Lung microvascular endothelial cell (primary cell): ENCODE results near the gene HSPA14. TPM values are rescaled to one million over a fixed set of nuclear protein-coding genes. Genes with fewer than 3 reads are reported as not detected.
A peak's percentile ranks its signal among the peaks of the same experiment; 100 is the strongest.
"Not testable (repeated sequence)": the region's sequence is repeated elsewhere in the genome, so short reads cannot be mapped to it uniquely, and the experiment has no call there.

ENCODE experiments used
- DNase-seq, 2 donors: peaks; one replicate each; pipeline versions ENCODE4 v3.0.0 to v3.0.0-alpha.2; 2010; ENCODE audit warnings: low read depth in 2 of 2
- total RNA-seq: library from RNA; depleted of rRNA; stranded (reverse); fragments of >200 nt; gene quantifications from 2 replicates; pipeline ENCODE4 v1.2.1, GENCODE V29; 2014

Gene HSPA14, protein sequence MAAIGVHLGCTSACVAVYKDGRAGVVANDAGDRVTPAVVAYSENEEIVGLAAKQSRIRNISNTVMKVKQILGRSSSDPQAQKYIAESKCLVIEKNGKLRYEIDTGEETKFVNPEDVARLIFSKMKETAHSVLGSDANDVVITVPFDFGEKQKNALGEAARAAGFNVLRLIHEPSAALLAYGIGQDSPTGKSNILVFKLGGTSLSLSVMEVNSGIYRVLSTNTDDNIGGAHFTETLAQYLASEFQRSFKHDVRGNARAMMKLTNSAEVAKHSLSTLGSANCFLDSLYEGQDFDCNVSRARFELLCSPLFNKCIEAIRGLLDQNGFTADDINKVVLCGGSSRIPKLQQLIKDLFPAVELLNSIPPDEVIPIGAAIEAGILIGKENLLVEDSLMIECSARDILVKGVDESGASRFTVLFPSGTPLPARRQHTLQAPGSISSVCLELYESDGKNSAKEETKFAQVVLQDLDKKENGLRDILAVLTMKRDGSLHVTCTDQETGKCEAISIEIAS
- total RNA-seq = 8.7 and 10.0 TPM in 2 replicates

DNA sequence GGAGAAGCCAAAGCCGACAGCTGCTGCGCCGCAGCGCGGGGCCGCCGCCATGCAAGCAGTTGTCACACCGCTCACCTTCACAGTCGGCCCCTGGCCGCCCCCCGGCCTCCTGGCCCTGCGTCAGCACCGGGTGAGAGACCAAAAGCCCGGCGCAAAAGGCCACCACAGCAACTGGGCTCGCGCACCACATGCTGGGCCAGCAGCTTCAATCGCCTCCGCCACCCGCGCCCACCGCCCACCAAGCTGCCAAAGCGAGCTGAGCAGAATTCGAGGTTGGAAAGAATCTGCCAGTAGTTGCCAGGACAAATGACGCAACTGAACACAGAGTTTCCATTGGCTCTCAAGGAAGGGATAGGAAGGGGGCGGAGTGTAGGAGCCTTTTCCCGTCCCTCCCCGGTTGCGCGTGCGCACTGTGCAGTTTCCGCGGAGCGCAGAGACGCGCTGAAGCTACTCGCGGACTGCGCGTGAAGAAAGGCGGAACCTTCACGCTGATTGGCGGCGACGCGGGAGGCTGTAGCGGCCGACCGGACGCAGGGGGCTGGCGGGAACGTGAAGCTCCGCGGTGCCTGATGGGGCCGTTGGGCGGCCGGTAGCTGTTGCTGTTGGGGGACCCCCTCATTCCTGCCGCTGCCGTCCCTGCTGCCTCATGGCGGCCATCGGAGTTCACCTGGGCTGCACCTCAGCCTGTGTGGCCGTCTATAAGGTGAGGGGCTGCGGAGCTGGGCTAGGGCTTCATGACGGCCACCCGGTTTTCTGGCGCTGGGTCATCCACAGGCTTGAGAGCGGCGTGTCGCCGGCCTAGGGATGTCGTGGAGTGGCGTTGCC, at the start of gene HSPA14, which contains the start of the genes CDNF and MSANTD7:
Gene HSPA14, plus strand, starts transcription at position 550 of the 825 bp plus-strand sequence. Its CDS starts 97 bp downstream, at position 647.
Gene CDNF, minus strand, starts transcription at position 281 of the 825 bp plus-strand sequence. Its CDS starts 91 bp downstream, at position 190.
Gene MSANTD7, plus strand, starts transcription at position 550 of the 825 bp plus-strand sequence. CDS start 3,979 bp downstream, outside the sequence.
- DNase-seq = peak; percentile 99 to 100

DNA sequence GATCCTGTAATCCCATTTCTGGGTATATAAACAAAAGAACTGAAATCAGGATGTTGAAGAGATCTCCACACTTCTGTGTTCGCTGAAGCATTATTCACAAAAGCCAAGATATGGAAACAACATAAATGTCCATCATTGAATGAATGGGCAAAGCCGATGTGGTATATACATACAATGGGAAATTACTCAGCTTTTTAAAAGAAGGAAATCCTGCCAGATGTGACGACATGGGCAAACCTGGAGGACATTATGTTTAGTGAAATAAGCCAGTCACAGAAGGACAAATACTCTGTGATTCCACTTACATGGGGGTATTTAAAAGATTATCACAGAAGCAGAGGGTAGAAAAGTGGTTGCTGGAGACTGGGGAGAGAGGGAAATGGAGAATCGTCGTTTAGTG, 39.5 kb upstream of the HSPA14 start:
- DNase-seq = peak; percentile 79 to 84

DNA sequence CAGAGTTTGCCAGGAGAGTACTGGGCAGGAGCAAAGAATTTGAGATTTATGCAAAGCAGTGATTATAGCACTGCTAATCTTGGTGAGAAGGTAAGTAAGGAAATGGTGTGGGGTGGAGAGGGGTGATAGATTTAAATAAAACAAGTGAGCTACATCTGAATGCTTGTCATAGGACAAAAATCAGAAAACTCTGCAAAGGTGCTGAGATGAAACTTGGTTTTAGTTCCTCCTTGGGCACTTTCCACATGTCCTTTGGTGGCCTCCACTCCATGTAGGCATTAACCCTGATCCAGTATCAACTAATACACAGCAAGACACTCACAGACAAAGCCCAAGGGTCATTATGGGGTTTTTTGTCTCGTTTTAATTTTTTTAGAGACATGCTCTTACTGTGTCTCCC, 37.7 kb upstream of the HSPA14 start:
- no peak for DNase-seq

DNA sequence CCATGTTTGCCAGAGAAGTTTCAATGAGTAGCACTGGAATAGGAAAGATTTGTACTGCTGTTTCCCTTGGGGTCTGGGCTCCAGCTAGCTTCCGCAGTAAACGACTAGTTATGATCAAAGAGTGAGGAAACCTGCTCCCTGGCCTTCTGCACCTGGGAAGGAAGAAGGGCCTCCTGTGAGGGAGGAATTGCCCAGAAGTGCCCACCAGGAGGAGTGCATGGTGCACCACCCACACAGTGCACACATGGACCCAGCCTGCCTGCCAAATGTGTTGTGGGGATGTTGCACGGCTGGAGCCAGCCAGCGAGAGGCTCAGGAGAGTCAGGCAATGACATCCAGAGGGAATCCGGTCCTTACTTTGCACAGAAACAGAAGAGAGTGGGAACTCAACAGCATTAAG, 36.4 kb upstream of the HSPA14 start:
- DNase-seq = peak; percentile 52 to 96

DNA sequence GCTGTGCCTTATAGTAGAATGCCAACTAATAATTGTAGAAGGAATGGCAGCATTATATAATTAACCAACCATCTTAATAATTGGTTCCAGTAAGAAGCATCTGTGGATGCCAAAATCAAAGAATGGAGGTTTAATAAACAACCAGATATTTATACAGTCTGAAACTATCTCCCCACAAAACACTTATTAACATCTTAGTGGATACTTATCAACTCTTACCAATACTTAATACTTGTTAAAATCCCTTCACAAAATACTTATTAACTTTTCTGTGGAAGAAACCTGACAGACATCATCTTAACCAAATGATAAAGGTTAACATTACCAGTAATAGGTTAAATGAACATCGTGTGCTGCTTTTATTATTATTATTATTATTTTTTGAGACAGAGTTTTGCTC, 34.3 kb upstream of the HSPA14 start:
- no peak for DNase-seq

DNA sequence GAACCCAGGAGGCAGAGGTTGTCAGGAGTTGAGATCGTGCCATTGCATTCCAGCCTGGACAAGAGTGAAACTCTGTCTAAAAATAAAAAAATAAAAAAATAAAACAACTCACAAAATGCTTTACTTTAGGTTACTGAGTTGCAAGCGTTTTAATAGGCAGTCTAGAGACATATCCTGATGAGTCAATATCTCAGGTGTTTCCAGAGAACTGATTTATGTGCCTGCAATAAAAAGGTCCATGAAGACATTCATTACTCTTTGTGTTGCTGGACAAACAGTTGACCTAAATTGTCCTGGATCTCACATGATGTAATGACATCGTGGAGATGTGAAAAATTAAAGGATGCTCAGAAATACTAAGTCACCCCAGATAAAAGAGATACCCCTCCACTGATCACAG, 31.8 kb upstream of the HSPA14 start:
- DNase-seq = no peak

DNA sequence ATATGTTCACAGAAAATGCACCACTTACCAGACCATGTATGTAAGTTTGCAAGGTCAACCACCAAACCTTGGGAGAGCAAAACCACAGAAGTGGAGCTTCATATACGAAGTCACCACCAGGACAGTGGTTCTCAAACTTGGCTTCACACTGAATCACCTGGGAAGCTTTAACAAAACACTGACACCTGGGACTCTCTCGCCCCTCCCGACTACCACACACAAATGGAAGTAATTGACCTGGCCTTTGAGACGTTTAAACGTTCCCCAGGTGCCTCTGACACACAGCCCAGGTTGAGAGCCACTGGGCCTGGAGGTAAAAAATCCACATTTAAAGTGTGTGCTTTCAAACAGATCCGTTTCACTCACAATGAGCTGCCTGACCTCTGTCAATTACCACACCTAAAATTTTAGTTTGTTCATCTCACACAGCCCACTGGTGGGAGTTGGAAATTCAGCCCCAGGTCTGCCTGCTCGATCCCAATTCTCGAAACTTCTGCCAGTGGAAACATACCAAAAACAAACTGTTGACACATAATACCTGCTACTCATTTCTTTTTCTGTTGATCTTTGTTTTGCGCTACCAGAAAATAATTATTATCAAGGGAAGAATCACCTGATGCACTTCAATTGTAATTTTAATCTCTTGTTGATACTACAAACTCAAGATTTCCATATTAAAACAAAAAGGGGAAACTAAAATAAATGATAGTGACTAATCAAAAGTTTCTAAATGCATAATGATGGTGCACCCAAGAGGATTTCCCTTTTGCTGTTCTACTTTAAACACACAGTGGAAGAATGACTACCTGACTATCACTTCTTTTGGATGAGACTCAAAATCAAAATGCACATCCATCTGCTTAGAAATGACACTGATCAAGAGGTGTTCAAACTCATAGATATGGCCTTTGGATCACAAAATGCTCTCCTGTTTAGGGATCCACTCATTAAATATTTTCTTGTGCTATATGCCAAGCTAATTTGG, 26.8 kb upstream of the HSPA14 start:
- DNase-seq = peak in 1 of 2 donors; percentile 27

DNA sequence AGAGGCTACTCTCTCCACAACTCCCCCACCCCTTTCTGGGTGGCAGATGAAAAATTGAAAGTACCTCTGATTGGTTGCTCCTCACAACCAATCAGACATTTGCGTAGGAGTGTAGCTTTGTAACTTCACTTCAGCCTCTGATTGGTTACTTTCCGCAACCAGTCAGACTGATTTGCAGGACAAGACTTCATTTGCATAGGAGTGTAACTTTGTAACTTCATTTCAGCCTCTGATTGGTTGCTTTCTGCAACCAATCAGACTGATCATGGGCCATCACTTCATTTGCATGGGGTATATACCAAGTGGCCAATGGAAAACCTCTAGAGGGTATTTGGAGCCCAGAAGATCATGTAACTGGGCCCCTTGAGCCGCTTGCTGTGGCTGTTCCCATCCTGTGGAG, 25.8 kb upstream of the HSPA14 start:
- DNase-seq = no peak

DNA sequence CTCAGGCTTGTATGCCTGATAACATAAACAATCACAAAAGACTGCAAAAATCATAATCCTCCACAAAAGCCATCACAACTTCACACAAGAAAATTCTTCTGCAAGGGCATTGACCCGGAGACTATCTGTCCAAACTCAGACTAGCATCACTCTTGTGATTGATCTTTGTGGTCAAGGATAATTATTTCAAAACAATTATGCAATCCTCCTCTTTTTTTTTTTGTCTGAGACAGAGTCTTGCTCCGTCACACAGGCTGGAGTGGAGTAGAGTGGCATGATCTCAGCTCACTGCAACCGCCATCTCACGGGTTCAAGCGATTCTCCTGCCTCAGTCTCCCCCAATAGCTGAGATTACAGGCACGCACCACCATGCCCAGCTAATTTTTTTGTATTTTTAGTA, 22.4 kb upstream of the HSPA14 start:
- no peak for DNase-seq

DNA sequence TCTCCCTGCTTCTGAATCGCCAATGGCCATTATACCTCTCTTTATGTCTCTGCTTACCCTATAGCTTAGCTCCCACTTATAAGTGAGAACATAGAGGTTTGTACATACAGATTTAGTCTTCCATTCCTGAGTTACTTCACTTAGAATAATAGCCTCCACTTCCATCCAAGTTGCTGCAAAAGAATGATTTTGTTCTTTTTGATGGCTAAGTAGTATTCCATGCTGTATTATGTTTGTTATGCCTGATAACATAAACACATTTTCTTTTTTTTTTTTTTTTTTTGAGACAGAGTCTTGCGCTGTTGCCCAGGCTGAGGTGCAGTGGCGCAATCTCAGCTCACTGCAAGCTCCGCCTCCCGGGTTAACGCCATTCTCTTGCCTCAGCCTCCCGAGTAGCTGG, 21.4 kb upstream of the HSPA14 start:
- not testable (repeated sequence) for DNase-seq

DNA sequence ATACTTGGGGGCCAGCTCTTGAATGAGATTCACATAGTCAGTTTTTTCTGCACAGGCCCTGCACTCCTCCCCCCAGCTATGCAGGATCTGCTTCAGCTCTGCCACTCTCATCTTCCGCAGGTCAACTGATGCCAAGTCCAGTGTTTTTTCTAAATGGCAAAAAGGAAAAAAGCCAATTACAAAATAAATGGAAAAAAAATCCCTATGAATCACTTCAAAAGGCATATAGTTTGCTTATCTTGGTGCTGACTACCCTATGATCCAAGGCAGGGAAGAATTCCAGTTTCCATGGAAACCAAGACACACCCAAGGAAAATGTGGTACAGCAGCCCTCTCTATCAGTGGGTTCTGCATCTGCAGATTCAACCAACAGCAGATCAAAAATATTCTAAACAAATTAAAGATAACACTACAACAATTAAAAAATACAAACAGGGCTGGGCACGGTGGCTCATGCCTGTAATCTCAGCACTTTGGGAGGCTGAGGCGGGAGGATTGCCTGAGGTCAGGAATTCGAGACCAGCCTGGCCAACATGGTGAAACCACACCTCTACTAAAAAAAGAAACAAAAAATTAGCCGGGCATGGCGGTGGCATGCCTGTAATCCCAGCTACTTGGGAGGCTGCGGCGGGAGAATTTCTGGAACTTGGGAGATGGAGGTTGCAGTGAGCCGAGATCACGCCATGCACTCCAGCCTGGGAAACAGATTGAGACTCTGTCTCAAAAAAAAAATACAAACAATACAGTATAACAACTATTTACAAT, 17.9 kb upstream of the HSPA14 start:
- DNase-seq = peak; percentile 17 to 62

DNA sequence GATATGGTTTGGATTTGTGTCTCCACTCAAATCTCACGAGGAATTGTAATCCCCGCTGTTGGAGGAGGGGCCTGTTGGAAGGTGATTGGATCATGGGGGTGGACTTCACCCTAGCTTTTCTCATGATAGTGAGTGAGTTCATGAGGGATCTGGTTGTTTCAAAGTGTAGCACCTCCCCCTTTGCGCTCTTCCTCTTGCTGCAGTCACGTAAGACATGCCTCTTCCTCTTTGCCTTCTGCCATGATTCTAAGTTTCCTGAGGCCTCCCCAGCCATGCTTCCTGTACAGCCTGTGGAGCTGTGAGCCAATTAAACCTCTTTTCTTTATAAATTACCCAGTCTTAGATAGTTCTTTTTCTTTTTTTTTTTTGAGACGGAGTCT, 17.3 kb upstream of the HSPA14 start:
- DNase-seq = no peak

DNA sequence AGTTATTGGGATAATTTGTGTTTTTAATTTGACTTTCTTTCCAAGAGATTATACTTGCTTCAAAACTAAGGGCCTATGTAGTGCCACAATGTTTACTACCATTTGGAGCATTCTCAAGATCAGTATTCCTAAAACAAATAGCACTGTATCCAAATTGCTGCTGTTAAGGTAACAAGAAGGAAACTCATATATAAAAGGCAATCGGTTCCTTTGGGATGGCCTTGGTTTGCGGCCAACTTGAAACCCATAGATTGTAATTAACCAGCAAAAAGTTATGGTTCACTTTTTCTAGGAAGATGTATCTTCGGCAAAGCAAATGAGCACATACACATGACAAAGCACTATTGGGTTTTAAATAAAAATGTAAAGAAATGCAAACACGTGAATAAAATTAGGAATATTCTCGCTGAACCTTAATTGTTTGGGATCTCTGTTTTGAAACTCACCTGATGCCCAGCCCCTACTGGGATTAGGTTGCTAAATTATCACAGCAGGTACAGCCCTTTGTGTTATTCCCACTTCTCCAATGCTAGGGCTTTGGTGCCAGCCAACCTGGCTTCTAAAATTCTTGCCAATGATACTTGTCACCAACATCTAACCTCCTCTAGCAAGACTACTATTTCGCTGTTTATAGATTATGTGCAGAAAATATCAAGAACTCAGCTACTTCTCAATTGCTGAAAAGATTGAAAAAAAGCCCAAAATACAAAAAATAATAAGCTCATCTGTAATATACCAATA, 16.3 kb upstream of the HSPA14 start:
- no peak for DNase-seq

DNA sequence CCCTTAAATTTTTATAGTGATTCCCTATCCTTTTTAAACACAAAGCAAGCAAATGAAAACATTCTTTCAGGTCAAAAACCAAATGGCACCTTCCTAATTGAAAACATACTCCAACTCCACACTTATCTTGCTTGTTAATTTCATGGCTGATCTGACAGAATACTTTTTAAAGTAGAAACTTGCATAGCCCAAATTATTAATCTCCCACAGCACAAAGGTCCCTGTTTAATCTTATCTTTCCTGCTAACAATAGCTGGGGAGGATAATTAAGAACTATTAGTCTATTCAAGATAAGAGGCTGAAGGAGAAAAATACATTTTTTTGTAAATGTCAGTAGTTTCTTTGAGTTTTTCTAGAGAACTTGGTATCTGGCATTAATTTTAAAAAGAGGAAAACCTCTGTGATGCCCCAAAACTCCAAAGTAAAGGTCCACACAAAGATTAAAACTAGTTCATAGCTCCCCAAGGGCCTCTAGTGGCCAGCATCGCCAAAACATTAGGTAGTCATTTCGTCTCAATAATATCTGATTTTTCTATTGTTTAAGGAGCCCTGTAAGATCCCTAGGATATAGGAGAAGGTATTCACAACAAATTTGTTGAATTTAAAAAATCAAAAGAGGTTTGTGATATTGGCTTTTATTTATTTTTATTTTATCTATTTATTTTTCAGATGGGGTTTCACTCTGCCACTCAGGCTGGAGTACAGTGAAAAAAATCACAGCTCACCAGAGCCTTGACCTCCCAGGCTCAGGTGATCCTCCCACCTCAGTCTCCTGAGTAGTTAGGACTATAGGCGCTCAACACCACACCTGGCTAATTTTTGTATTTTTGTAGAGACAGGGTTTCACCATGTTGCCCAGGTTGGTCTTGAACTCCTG, 15.0 kb upstream of the HSPA14 start:
- peak; percentile 56 to 67 for DNase-seq

DNA sequence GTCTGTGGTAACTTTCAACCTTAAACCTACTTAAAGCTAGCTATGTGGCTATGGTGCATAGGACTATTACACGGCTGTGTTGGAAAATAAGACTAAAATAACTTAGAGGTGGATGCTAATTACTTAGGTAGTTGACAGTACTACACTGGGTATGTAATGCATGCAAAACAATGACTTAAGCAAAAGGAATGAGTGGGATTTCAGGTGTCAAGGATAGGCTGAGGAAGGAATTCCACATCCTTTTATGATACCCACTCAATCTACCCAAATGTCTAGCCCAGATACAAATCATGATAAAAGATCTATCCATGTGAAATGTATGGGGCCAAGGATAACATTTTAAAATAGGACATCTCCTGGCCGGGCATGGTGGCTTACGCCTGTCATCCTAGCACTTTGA, 14.1 kb upstream of the HSPA14 start:
- DNase-seq = no peak

DNA sequence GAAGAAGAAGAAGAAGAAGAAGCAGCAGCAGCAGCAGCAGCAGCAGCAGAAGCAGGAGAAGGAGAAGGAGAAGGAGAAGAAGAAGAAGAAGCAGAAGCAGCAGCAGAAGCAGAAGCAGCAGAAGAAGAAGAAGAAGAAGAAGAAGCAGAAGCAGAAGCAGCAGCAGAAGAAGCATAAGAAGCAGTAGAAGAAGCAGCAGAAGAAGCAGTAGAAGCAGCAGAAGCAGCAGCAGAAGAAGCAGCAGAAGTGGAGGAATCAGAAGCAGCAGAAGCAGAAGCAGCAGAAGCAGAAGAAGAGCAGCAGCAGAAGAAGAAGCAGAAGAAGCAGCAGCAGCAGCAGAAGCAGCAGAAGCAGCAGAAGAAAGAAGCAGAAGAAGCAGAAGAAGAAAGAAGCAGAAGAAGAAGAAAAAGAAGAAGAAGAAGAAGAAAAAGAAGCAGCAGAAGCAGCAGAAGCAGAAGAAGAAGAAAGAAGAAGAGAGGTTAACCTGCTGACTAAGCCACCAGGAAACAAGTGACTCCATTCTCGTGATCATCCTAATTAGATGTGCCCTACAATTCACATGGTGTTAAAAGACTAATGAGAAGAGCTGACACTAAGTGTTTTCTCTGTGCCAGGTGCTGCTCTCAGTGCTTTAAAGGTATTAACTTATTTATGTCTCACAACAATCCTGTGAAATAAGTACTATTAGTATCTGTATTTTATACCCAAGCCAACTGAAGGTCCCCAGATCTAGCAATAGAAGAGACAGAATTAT, 11.9 kb upstream of the HSPA14 start:
- DNase-seq = no peak

DNA sequence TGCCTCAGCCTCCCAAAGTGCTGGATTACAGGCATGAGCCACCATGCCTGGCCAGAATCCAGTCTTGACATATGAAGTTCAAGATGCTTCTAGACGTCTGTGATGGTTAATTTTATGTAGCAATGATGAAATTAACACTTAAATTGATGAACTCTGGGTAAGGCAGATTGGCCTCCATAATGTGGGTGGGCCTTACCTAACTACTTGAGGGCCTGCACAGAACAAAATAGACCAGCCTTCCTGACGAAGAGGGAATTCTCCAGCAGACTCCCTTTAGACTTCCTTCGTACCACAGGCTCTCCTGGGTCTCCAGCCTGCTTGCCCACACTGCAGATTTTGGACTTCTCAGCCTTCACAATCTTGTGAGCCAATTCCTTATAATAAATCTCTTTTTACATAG, 5.0 kb upstream of the HSPA14 start:
- no peak for DNase-seq

DNA sequence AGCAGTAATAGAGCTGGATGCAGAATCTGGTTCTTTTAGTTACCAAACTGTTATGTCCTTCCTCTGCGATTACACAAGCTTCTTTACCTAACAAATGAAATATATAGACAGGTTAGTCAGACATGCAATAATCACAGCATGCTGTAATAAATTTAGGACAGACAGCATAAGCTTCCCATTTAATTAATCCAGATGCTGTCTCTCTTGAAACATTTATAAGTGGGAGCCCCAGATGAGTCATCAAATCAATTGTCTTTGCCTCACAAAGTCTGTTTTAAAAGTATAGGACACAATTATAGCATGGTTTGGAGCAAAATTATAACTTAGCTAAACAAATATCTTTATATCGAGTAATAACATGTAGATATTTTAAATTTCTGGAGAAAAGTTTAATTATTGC, 1.9 kb upstream of the HSPA14 start:
- no peak for DNase-seq
